GM12878 (cell line): ENCODE measurements around the gene FBN2. TPM values are rescaled to one million over a fixed set of nuclear protein-coding genes. Genes with fewer than 3 reads are reported as not detected.
A peak's percentile ranks its signal among the peaks of the same experiment; 100 is the strongest.

Experiments used
- ATAC-seq: fragments of 200-7000 bp; cut with Tn5 transposase; 3 replicates; pipeline ENCODE4 v1.9.1; 2020; ENCODE audit warnings: mild to moderate bottlenecking, moderate library complexity
- BruUV-seq: library from RNA; stranded (reverse); fragments of 400-500 nt; replicated peaks from 2 replicates; lab custom pipeline; 2021; lab: Mats Ljungman, UMichigan
- CTCF ChIA-PET: fragments of 300-600 bp; sonication (Branson Sonifier 250); formaldehyde crosslinking; extraction: SDS; loops from one replicate; lab custom pipeline; 2021; ENCODE audit warnings: inconsistent platforms; lab: Yijun Ruan, JAX
- POLR2A ChIA-PET: fragments of 350-600 bp; formaldehyde crosslinking; extraction: SDS; loops from one replicate; lab custom pipeline; 2021; ENCODE audit warnings: inconsistent platforms; lab: Charles Lee
- RAD21 ChIA-PET: fragments of 300-600 bp; sonication (Branson Sonifier 250); formaldehyde crosslinking; loops from one replicate; lab custom pipeline; 2023; ENCODE audit warnings: antibody characterized with exemption; ENCODE audit not compliant: unreplicated experiment; lab: Charles Lee
- SMC1A ChIA-PET: fragments of 300-600 bp; sonication (Branson Sonifier 250); formaldehyde crosslinking; loops from one replicate; lab custom pipeline; 2023; ENCODE audit not compliant: unreplicated experiment, uncharacterized antibody; lab: Charles Lee
- DNase-seq: peaks from one replicate; pipeline ENCODE4 v3.0.0-alpha.2; 2011; ENCODE audit warnings: low read depth, low spot score
- FAIRE-seq: peaks from 3 replicates; lab custom pipeline; 2011; peaks lifted over from hg19 to GRCh38; lab: Jason Lieb, UNC
- H2AFZ ChIP-seq: 2 replicates; pipeline ENCODE4 v1.6.0; 2011; ENCODE audit warnings: low read depth, low read length, control low read depth; ENCODE audit not compliant: control insufficient read depth
- H3K27ac ChIP-seq: 2 replicates; pipeline ENCODE4 v1.5.1; 2011; ENCODE audit warnings: control low read depth; ENCODE audit not compliant: control insufficient read depth, insufficient read depth
- H3K27me3 ChIP-seq, 2 experiments: replicated peaks in 1 of 2; 2 replicates each; pipeline versions ENCODE4 v1.6.0 to v1.6.1; 2011; ENCODE audit warnings: low read length in 1 of 2; ENCODE audit not compliant: control insufficient read depth in 2 of 2, insufficient read depth in 2 of 2
- H3K36me3 ChIP-seq, 2 experiments: 2 replicates each; pipeline ENCODE4 v1.5.1; 2011; ENCODE audit warnings: low read length in 1 of 2; ENCODE audit not compliant: control insufficient read depth in 2 of 2, insufficient read depth in 2 of 2
- H3K4me1 ChIP-seq: 2 replicates; pipeline ENCODE4 v1.6.1; 2011; ENCODE audit warnings: mild to moderate bottlenecking, low read length, moderate library complexity, mixed read lengths; ENCODE audit not compliant: control insufficient read depth, insufficient read depth
- H3K4me2 ChIP-seq: 2 replicates; pipeline ENCODE4 v1.6.0; 2011; ENCODE audit warnings: control low read depth; ENCODE audit not compliant: control insufficient read depth, insufficient read depth
- H3K4me3 ChIP-seq: fragments of 200-600 bp; sonication (generic); 2 replicates; pipeline ENCODE4 v1.5.1; 2016
- H3K79me2 ChIP-seq: 2 replicates; pipeline ENCODE4 v1.6.0; 2011; ENCODE audit warnings: low read length; ENCODE audit not compliant: control insufficient read depth, insufficient read depth
- H3K9ac ChIP-seq: 2 replicates; pipeline ENCODE4 v1.8.0; 2011; ENCODE audit warnings: low read length, control low read depth, mixed read lengths; ENCODE audit not compliant: control insufficient read depth, insufficient read depth
- H3K9me3 ChIP-seq: replicated peaks from 3 replicates; pipeline ENCODE4 v1.5.1; 2011; ENCODE audit warnings: mild to moderate bottlenecking, low read length; ENCODE audit not compliant: control insufficient read depth, insufficient read depth
- H4K20me1 ChIP-seq: 2 replicates; pipeline ENCODE4 v1.6.0; 2011; ENCODE audit not compliant: control insufficient read depth, insufficient read depth
- CEBPB ChIP-seq, 2 experiments: fragments of 150-350 bp in 1 of 2; IDR thresholded peaks; 2 replicates each; pipeline ENCODE4 v1.6.1; 2012 to 2014; ENCODE audit warnings: low read depth in 2 of 2, low read length in 2 of 2, borderline replicate concordance in 1 of 2, inconsistent platforms in 1 of 2
- E2F4 ChIP-seq: IDR thresholded peaks from 2 replicates; pipeline ENCODE4 v1.6.1; 2012; ENCODE audit warnings: low read depth, low read length, improper control_type of control experiment
- EP300 ChIP-seq, 2 experiments: fragments of 150-350 bp in 1 of 2; IDR thresholded peaks; 2 replicates each; pipeline ENCODE4 v1.6.1; 2011 to 2012; ENCODE audit warnings: low read depth in 2 of 2, low read length in 2 of 2, borderline replicate concordance in 1 of 2, improper control_type of control experiment in 1 of 2, inconsistent platforms in 1 of 2; ENCODE audit not compliant: control insufficient read depth in 1 of 2
- HDAC2 ChIP-seq: fragments of 200-600 bp; sonication (generic); IDR thresholded peaks from 2 replicates; pipeline ENCODE4 v1.6.1; 2017
- KLF5 ChIP-seq: fragments of 450-650 bp; IDR thresholded peaks from 2 replicates; pipeline ENCODE4 v1.6.1; 2014; ENCODE audit warnings: mild to moderate bottlenecking; ENCODE audit not compliant: partially characterized antibody
- MTA2 ChIP-seq: fragments of 450-650 bp; IDR thresholded peaks from 2 replicates; pipeline ENCODE4 v1.6.1; 2016; ENCODE audit warnings: low read depth, mild to moderate bottlenecking, moderate library complexity
- MXI1 ChIP-seq: fragments of 150-350 bp; IDR thresholded peaks from 2 replicates; pipeline ENCODE4 v1.6.1; 2011; ENCODE audit warnings: low read depth, mild to moderate bottlenecking, inconsistent platforms, low read length, improper control_type of control experiment
- NBN ChIP-seq: fragments of 450-650 bp; IDR thresholded peaks from 2 replicates; pipeline ENCODE4 v1.6.1; 2016
- NRF1 ChIP-seq: conservative IDR thresholded peaks from 2 replicates; pipeline ENCODE4 v1.6.1; 2011; ENCODE audit warnings: mild to moderate bottlenecking, low read depth, low read length, improper control_type of control experiment
- SMAD1 ChIP-seq: fragments of 450-650 bp; IDR thresholded peaks from 2 replicates; pipeline ENCODE4 v1.6.1; 2018; ENCODE audit warnings: mild to moderate bottlenecking, low read depth; ENCODE audit not compliant: partially characterized antibody
- SREBF2 ChIP-seq: IDR thresholded peaks from 2 replicates; pipeline ENCODE4 v1.6.1; 2012; ENCODE audit warnings: mild to moderate bottlenecking, low read length
- SRF ChIP-seq, 2 experiments: IDR thresholded peaks; 2 replicates each; pipeline ENCODE4 v1.6.1; 2011; ENCODE audit warnings: low read depth in 2 of 2, low read length in 2 of 2, mild to moderate bottlenecking in 1 of 2, moderate library complexity in 1 of 2
- TCF3 ChIP-seq: IDR thresholded peaks from 2 replicates; pipeline ENCODE4 v1.6.1; 2012; ENCODE audit warnings: low read depth, mild to moderate bottlenecking, low read length, borderline replicate concordance; ENCODE audit not compliant: insufficient read depth
- WGBS: methylation state at CpG from one replicate; pipeline ENCODE4 v1.1.6; 2016; ENCODE audit warnings: low lambda C conversion rate; ENCODE audit not compliant: insufficient replicate concordance, insufficient coverage; ENCODE audit errors: missing lambda C conversion rate; 5-methylcytosine and 5-hydroxymethylcytosine counted together
- in situ Hi-C: fragments of 300-500 bp; cut with MboI; formaldehyde crosslinking; loops from 9 replicates; pipeline ENCODE4 v1.14.3; 2018; ENCODE audit warnings: mixed read lengths
- intact Hi-C: fragments of 100-400 bp; cut with micrococcal nuclease; formaldehyde crosslinking; loops from one replicate; pipeline ENCODE4 v1.14.2; 2022; ENCODE audit not compliant: unreplicated experiment
- polyA plus RNA-seq, 11 experiments: library from polyadenylated mRNA; depleted of rRNA in 4 of 11; unstranded in 6 of 11; stranded (reverse) in 5 of 11; fragments of >200 nt; fragmentation: Nextera tagmentation in 4 of 11; fragmentation: Illumina TruSeq in 1 of 11; extraction: Ambion mirVana in 4 of 11; extraction: Trizol in 1 of 11; gene quantifications; 1 replicate in 1 of 11; 2 replicates in 10 of 11; pipeline versions ENCODE4 v1.2.1 to v1.2.3, GENCODE V29; 2011 to 2016; ENCODE audit warnings: inconsistent platforms in 2 of 11, missing spikeins in 2 of 11, low read depth in 1 of 11
- total RNA-seq, 4 experiments: library from RNA; depleted of rRNA in 3 of 4; stranded (reverse); fragments of >200 nt in 3 of 4; fragmentation: Illumina TruSeq in 1 of 4; extraction: Trizol in 1 of 4; gene quantifications; 2 replicates each; pipeline versions ENCODE4 v1.2.1 to v1.2.3, GENCODE V29; 2013 to 2021
- TF ChIP-seq, protein P1 (sequence below): fragments of 450-650 bp; IDR thresholded peaks from 2 replicates; pipeline ENCODE4 v1.6.1; 2018; ENCODE audit warnings: borderline replicate concordance, mild to moderate bottlenecking; ENCODE audit not compliant: partially characterized antibody

The FBN2 gene
- total and polyA plus RNA-seq, 10 of the 15 experiments (the other 5 are each of a cell fraction or from before 2014, with no cell fraction given), result 0.01 to 0.98 (median 0.10) TPM; not detected in 3

DNA sequence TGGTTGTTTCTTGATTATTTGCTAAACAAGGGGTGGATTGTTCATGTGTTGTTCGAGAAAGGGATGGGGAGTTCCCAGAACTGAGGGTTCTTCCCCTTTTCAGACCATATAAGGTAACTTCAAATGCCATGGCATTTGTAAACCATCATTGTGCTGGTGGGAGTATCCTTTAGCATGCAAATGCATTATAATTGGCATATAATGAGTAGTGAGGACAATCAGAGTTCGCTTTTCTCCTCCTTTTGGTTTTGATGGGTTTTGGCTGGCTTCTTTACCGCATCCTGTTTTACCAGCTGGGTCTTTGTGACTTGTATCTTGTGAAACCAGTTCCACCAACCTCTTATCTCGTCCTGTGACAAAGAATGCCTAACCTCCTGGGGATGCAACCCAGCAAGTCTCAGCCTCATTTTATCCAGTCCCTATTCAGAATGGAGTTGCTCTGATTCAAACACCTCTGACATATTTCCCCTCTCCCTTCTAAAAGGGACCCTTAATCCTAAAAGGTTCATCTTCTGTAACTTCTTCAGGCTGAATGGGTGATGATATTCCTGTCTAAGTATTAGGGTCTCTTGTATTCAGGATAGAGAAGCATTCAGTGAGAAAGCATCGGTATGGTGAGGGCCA lies 8.7 kb upstream of the FBN2 start:
- H4K20me1 ChIP-seq, result no peaks in the 10 kb centered on the region
- WGBS, result 10% methylated on average over 5 of the region's 5 CpGs
- ATAC-seq (peak; percentile 89), DNase-seq (no peak), FAIRE-seq (peak; percentile 7)
- in situ Hi-C loops (no loop called here), intact Hi-C loops (no loop called here)
- no peak overlapping the region for H3K27ac ChIP-seq
- no peaks in the 10 kb centered on the region for H3K79me2 ChIP-seq
- BruUV-seq, result no TSS peak
- H3K4me2 ChIP-seq, result no peak overlapping the region
- RAD21 ChIA-PET, result no interaction called here
- H3K36me3 ChIP-seq, result no peaks in the 10 kb centered on the region
- no peaks in the 10 kb centered on the region for H3K4me1 ChIP-seq
- SMC1A ChIA-PET, result no interaction called here
- H3K4me3 ChIP-seq, result no peak overlapping the region
- CTCF ChIA-PET, result no interaction called here
- H3K9me3 ChIP-seq, result no peaks in the 10 kb centered on the region
- no peaks in the 10 kb centered on the region for H3K27me3 ChIP-seq
- TF ChIP-seq NRF1, result no peak
- 0 out of 4 replicates have a peak, but pooled peaks of 1 of the 2 experiments have one; percentile 36 for TF ChIP-seq SRF (IDR thresholded peaks at IDR 0.05; ENCODE audit: low read depth in 2 of 2, low read length in 2 of 2)
- peak; percentile 40; the same call in 1 of the 2 replicates for TF ChIP-seq MTA2
- POLR2A ChIA-PET, result no interaction called here
- no peak overlapping the region for H2AFZ ChIP-seq
- no peak overlapping the region for H3K9ac ChIP-seq

GRCh38 chr5:128541385-128541784 lies 3.3 kb upstream of the FBN2 start:
- FAIRE-seq (no peak), ATAC-seq (no peak), DNase-seq (no peak)
- Histone ChIP-seq H4K20me1 (no peaks in the 10 kb centered on the region), H3K36me3 (no peaks in the 10 kb centered on the region), H3K4me2 (no peak overlapping the region), H3K79me2 (no peaks in the 10 kb centered on the region), H3K4me1 (no peaks in the 10 kb centered on the region), H3K27ac (no peak overlapping the region), H3K4me3 (no peak overlapping the region), H2AFZ (no peak overlapping the region), H3K9me3 (no peaks in the 10 kb centered on the region; the same call in 2 of the 3 replicates), H3K27me3 (peaks cover 0 to 2% of the 10 kb centered on the region in 2 experiments; a peak in 3 of 4 replicates), H3K9ac (no peak overlapping the region)
- WGBS, result 64% methylated on average over 3 of the region's 3 CpGs
- intact Hi-C loops, result no loop called here
- ChIA-PET POLR2A (no interaction called here), RAD21 (no interaction called here), CTCF (no interaction called here), SMC1A (interaction anchor here (1.1 kb wide), 1 partner anchor 725 kb away, joined by 3 read pairs; no protein-coding TSS in a partner anchor)
- TF ChIP-seq HDAC2 (no peak), SREBF2 (no peak), KLF5 (no peak), E2F4 (no peak), MXI1 (no peak), EP300 (IDR thresholded peaks at IDR 0.05; ENCODE audit: borderline replicate concordance in 1 of 2, control insufficient read depth in 1 of 2, low read depth in 2 of 2, low read length in 2 of 2) (no peak), CEBPB (IDR thresholded peaks at IDR 0.05; ENCODE audit: borderline replicate concordance in 1 of 2, low read depth in 2 of 2, low read length in 2 of 2) (no peak), NBN (no peak), SMAD1 (no peak), TCF3 (no peak)
- TF ChIP-seq, protein P1, sequence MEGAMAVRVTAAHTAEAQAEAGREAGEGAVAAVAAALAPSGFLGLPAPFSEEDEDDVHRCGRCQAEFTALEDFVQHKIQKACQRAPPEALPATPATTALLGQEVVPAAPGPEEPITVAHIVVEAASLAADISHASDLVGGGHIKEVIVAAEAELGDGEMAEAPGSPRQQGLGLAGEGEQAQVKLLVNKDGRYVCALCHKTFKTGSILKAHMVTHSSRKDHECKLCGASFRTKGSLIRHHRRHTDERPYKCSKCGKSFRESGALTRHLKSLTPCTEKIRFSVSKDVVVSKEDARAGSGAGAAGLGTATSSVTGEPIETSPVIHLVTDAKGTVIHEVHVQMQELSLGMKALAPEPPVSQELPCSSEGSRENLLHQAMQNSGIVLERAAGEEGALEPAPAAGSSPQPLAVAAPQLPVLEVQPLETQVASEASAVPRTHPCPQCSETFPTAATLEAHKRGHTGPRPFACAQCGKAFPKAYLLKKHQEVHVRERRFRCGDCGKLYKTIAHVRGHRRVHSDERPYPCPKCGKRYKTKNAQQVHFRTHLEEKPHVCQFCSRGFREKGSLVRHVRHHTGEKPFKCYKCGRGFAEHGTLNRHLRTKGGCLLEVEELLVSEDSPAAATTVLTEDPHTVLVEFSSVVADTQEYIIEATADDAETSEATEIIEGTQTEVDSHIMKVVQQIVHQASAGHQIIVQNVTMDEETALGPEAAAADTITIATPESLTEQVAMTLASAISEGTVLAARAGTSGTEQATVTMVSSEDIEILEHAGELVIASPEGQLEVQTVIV, result no peak
- no TSS peak for BruUV-seq
- in situ Hi-C loops, result no loop called here
